Right lung (tissue), 5 donors: ENCODE data around the gene CSTA. TPM values are rescaled to one million over a fixed set of nuclear protein-coding genes. Genes with fewer than 3 reads are reported as not detected.

Experiments used
- DNase-seq, 2 donors: peaks; one replicate each; pipeline ENCODE4 v3.0.0-alpha.2; 2013
- polyA plus RNA-seq, 5 donors: library from polyadenylated mRNA; unstranded; fragments of 120-200 nt; gene quantifications; one replicate each; pipeline versions ENCODE4 v1.2.1 to v1.2.3, GENCODE V29; 2013; ENCODE audit warnings: inconsistent platforms in 1 of 5, low replicate concordance in 1 of 5; ENCODE audit not compliant: insufficient read length in 5 of 5, insufficient read depth in 1 of 5

CSTA gene
- polyA plus RNA-seq, 5 donors, result 0.83 to 1.1 (median 1.0) TPM

DNA sequence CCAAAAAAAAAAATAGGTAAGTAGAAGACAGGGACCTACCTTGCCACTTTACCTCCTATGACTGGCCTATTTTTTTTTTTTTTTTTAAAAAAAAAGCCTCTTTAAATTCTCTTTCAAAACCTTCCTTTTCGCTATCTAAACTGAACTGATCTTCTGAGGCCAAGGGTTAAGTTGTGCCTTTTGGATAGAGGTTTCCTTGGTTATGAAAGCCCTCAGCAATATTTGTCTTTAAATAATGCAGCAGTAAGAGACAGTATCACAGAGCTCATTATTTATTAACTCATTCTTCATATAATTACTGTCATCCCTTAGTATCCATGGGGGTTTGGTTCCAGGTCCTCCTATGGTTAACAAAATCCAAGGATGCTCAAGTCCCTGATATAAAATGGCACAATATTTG is 49.0 kb downstream of the CSTA start:
- DNase-seq, result no peak

- DNase-seq, result no peak
Observed at GRCh38 chr3:122377975-122378374, 52.9 kb downstream of the CSTA start.

GRCh38 chr3:122382888-122383666 is 58.0 kb downstream of the CSTA start, which contains the start of gene MIX23:
Gene MIX23, minus strand, starts transcription at chr3:122383231. Its CDS starts 7 bp downstream, at chr3:122383224.
- peak; percentile 81 to 82 for DNase-seq

GRCh38 chr3:122383771-122384697 is 59.0 kb downstream of the CSTA start, which contains the start of gene FAM162A:
Gene FAM162A, plus strand, starts transcription at chr3:122384182. Its CDS starts 84 bp downstream, at chr3:122384266.
- DNase-seq, result peak; percentile 93 to 95

DNA sequence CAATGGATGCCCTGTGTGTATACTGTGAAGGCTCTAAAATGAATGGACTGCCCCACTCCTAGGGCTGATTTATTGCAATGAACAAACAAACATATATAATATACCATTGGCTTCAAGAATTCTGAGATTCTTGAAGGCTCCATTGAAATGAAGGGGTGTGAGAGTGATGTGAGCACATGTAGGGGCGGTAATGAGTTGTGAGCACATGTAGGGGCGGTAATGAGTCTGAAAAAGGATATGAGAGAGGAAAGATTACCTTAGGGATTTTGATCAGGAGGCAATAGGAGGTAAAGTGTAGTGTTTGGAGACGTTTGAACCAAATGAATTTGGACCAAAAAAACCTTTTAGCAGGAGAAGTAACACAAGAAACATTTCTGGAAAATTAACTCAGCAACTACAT is 62.7 kb downstream of the CSTA start:
- DNase-seq, result no peak

- DNase-seq, result no peak
Observed at GRCh38 chr3:122389197-122389596, 64.1 kb downstream of the CSTA start.

GRCh38 chr3:122389892-122390291 is 64.8 kb downstream of the CSTA start:
- no peak for DNase-seq

DNA sequence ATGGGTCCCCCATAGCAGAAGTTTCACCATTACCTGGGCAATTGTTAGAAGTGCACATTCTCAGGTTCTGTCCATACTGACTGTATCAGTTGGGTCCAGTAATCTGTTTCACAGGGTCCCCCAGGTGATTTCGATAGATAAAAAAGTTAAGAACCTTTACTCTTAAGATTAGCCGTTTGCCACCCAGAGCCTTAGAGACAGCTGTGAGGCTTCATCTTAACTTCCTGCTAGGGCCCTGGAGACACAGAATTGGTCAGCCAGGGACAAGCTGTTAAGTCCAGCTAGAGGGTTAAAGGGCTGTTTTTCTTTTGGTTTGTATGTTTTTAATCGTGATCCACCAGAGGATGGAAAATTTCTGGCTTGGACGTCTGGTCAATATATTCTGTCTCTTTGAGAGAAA is 65.6 kb downstream of the CSTA start:
- DNase-seq, result peak in 1 of 2 donors; percentile 12

Other genes starting within 250 kb of the CSTA start
- under 1 TPM in 3 of 5 donors, not detected in 2; 0.01 to 0.13 (median 0.01) TPM for gene CASR, start 141.6 kb upstream of the CSTA start, polyA plus RNA-seq
- gene MIX23, start 58.0 kb downstream of the CSTA start, polyA plus RNA-seq, result 10 to 100 TPM; 34.6 to 53.7 (median 40.8) TPM
- 10 to 100 TPM; 35.8 to 54.4 (median 42.9) TPM for gene FAM162A, start 58.9 kb downstream of the CSTA start, polyA plus RNA-seq
- 10 to 100 TPM in 2 of 5 donors, 1 to 10 TPM in 3; 6.9 to 12.5 (median 9.2) TPM for gene WDR5B, start 90.8 kb downstream of the CSTA start, polyA plus RNA-seq
- 10 to 100 TPM; 35.4 to 51.1 (median 47.4) TPM for gene KPNA1, start 189.7 kb downstream of the CSTA start, polyA plus RNA-seq
- gene PARP9, start 239.1 kb downstream of the CSTA start, polyA plus RNA-seq, result 10 to 100 TPM; 18.1 to 21.6 (median 21.1) TPM
- 10 to 100 TPM; 15.9 to 23.4 (median 20.0) TPM for gene DTX3L, start 239.1 kb downstream of the CSTA start, polyA plus RNA-seq